HTR-8/SVneo (cell line): ENCODE measurements around the gene SULT4A1.

ENCODE experiments used
- DNase-seq: peaks from one replicate; pipeline ENCODE4 v3.0.0; 2011; ENCODE audit warnings: low spot score, mixed read lengths; ENCODE audit not compliant: insufficient read length
- FAIRE-seq: peaks from 2 replicates; lab custom pipeline; 2011; peaks lifted over from hg19 to GRCh38; lab: Jason Lieb, UNC

SULT4A1 gene

DNA sequence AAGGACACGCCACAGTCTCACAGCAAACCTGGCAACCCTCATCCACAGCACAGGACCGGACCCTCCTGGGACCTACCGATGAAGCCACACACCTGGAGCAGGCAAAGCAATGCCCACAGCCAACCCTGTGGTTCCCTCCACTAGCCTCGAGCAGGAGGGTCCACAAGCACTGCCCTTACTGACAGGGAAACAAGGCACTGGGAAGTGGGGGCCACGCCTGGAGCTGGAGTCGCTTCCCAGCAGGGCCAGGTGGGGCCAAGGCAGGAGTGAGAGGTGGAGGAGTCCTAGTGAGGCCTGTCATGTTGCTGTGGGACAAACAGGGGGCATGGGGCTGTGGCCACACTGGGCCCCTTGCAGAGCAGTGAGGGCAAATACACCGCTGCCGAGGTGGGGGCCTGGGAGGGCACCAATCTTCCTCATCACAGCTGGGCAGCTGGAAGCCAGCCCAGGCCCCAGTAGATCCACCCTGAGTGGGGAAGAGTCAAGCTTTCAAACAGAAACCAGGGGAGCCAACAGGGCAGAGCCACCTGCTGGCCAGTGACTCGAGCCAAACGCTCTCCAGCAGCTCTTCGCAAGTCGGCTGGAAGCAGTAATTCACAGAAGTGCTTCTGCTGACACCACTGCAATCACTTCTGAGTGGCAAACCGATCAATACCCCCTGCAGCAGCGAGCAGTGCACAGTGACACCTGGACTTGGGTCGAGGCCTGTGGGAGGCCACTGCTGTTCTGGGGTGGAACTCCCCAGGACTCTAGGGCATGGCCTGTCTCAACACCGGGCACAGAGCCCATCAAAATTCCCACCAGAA lies 13.7 kb downstream of the SULT4A1 start:
- DNase-seq (peak; percentile 24), FAIRE-seq (no peak)

- DNase-seq (no peak), FAIRE-seq (no peak)
Measured at GRCh38 chr22:43847376-43848289, 14.7 kb downstream of the SULT4A1 start.

DNA sequence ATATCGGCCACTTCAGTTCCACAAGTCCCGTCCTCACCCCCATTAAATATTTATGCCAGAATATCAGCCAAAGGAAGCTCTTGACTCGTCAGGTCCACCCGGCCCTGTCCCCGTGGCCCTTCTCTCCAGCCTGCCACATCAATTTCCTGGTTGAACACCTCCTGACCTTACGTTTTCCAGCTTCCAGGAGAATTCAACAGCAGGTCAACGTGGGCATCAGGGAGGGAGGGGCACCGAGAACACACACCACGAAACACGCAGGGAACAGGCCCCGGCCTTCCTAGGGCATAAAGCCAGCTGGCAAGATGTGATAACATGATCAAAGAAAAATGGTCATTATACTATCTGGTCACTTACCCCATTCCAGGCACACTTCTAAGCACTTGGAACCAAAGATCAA lies 15.3 kb downstream of the SULT4A1 start:
- DNase-seq (no peak), FAIRE-seq (no peak)

DNA sequence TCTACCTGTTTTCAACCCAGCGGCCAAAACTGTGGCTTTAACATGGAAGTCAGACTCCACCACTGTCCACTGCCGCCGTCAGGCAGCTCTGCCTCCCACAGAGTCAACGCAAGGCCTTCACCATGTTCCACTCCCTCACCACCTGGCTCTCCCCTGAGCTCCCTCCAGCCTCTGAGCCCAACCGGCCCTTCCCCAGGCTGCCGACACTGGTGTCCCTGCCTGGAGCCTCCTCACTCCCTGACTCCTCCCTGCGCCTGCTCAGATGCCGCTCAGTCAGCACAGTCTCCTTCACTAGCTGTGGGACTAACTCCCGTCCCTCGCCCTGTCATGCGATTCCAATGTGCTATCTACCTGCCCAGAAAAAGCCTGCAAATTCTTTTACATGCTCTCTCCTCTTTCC lies 16.3 kb downstream of the SULT4A1 start:
- no peak for DNase-seq
- FAIRE-seq: no peak

GRCh38 chr22:43844560-43845545 lies 17.5 kb downstream of the SULT4A1 start:
- FAIRE-seq (no peak), DNase-seq (no peak)

DNA sequence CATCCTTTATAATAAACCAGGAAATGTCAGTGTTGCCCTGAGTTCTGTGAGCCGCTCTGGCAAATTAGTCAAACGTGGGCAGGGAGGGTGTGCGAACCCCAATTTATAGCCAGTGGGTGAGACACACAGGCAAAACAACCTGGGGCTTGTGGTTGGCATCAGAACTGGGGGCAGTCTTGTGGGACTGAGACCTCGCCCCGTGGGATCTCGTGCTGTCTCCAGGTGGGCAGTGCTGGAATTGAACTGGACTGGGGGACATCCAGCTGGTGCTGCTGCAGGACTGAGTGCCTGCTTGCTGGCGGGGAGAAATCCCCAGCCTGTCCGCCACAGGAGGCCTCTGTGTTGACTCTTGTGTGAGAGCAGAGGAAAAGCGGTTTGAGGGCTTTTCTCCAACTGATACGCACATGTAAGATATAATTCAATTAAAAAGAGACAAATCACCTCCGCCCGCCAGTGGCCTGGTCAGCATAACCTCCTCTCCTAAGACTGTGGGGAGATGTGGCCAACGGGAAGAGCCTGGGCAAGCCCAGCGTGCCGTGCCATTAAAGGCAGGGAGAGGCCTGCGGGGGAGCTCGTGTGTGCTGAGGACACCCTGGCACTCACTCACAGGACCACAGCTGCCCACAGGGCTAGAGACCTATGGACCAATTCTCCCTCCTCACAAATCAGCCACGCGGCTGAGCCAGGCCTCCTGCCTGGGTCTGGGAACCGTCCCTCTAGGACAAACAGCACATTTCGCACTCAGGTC lies 18.4 kb downstream of the SULT4A1 start:
- FAIRE-seq (no peak), DNase-seq (no peak)

GRCh38 chr22:43841742-43842141 lies 20.6 kb downstream of the SULT4A1 start:
- FAIRE-seq (no peak), DNase-seq (no peak)

- DNase-seq (no peak), FAIRE-seq (no peak)
Measured at GRCh38 chr22:43840851-43841250, 21.5 kb downstream of the SULT4A1 start.

- no peak for FAIRE-seq
Measured at GRCh38 chr22:43840431-43840830, 21.9 kb downstream of the SULT4A1 start.

GRCh38 chr22:43839781-43840180 lies 22.5 kb downstream of the SULT4A1 start:
- FAIRE-seq: no peak
- no peak for DNase-seq

More at GRCh38 chr22:43840431-43840830, 21.9 kb downstream of the SULT4A1 start:
- DNase-seq: no peak

GRCh38 chr22:43838571-43839307 lies 23.6 kb downstream of the SULT4A1 start:
- no peak for FAIRE-seq
- no peak for DNase-seq

- DNase-seq: no peak
- FAIRE-seq: no peak
Measured at GRCh38 chr22:43838161-43838560, 24.2 kb downstream of the SULT4A1 start.

DNA sequence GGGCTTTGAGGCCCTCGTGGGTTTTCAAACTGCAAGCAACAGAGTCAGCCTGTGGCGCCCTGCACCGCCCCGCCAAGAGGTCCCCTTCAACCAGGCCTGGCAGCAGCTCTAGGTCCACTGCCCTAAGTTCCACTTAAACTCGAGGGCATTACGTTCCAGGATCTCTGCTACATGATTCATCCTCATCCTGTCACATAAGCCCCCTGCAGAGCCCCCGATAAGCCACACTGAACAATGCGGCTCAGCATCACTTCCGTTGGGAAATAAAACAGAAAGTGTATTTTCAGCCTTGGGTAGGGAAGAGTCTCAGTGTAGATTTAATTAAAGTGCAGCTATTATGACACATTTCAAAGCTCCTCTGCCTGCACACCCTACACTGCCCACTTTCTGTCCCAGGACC lies 24.6 kb downstream of the SULT4A1 start:
- no peak for DNase-seq

DNA sequence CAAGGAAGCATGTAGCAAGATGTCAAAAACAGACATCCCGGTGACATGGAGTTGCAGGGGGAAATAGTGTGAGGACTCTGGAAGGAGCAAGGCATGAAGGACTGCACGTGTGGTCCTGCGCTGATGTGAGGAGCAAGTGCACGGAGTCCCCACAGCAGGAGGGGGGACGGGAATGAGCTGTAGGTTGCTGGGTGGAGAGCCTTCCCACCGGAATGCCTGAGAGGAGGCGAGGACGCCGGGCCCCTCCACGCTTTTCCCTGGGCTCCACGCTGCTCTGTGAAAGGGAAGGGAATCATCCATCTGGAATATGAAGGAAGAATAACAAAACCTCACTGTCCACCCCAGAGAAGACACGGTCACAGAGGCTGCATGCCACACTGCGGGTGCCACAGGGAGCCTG lies 26.6 kb downstream of the SULT4A1 start:
- no peak for FAIRE-seq
- no peak for DNase-seq

More for the DNA sequence above, 24.6 kb downstream of the SULT4A1 start:
- no peak for FAIRE-seq

DNA sequence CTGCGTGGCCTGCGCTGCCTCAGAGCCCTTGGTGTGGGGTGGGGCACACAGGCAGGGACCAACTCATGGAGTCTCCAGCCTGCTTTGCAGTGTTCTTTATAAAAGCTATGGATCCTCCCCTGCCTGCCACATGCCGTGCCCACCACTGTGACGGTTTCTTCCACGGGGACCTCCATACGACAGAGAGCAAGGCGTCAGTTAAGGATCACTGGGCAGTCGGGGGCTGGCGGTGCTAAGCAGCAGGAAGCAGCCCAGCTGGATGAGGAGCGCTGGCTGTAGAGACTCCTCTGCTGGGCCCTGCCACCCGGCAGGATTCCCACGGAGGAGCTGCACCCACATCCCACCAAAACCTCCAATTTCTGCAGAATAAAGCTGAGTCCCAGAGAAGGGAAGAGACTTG lies 27.1 kb downstream of the SULT4A1 start:
- FAIRE-seq (no peak), DNase-seq (no peak)

- no peak for DNase-seq
- FAIRE-seq: no peak
Measured at GRCh38 chr22:43833286-43834240, 28.8 kb downstream of the SULT4A1 start.

GRCh38 chr22:43832393-43833265 lies 29.7 kb downstream of the SULT4A1 start:
- DNase-seq (no peak), FAIRE-seq (no peak)
